ENCODE results near the gene KRT10.

- TF ChIP-seq, protein P1, sequence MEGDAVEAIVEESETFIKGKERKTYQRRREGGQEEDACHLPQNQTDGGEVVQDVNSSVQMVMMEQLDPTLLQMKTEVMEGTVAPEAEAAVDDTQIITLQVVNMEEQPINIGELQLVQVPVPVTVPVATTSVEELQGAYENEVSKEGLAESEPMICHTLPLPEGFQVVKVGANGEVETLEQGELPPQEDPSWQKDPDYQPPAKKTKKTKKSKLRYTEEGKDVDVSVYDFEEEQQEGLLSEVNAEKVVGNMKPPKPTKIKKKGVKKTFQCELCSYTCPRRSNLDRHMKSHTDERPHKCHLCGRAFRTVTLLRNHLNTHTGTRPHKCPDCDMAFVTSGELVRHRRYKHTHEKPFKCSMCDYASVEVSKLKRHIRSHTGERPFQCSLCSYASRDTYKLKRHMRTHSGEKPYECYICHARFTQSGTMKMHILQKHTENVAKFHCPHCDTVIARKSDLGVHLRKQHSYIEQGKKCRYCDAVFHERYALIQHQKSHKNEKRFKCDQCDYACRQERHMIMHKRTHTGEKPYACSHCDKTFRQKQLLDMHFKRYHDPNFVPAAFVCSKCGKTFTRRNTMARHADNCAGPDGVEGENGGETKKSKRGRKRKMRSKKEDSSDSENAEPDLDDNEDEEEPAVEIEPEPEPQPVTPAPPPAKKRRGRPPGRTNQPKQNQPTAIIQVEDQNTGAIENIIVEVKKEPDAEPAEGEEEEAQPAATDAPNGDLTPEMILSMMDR (IDR thresholded peaks at IDR 0.05; ENCODE audit: insufficient read depth, low read depth, low read length) = no peak
- TF ChIP-seq EZH2 (IDR thresholded peaks at IDR 0.05; ENCODE audit: insufficient read depth, low read length) = no peak
These were observed 10.4 kb upstream of the KRT10 start for GRCh38 chr17:40832840-40833239.
